Left lung (tissue), 10 donors: ENCODE results near the gene TTBK1. TPM values are rescaled to one million over a fixed set of nuclear protein-coding genes. Genes with fewer than 3 reads are reported as not detected.

Source experiments
- ATAC-seq: fragments of 200-7000 bp; cut with Tn5 transposase; one replicate; pipeline ENCODE4 v1.9.1; 2020; ENCODE audit warnings: moderate library complexity
- DNase-seq, 4 donors: peaks; one replicate each; pipeline ENCODE4 v3.0.0-alpha.2; 2013 to 2020
- H3K27ac ChIP-seq, 2 donors: fragments of 200-600 bp; sonication (generic) in 1 of 2; one replicate each; pipeline versions ENCODE4 v1.5.0 to v1.8.0; 2020 to 2021
- H3K27me3 ChIP-seq, 2 donors: fragments of 200-600 bp; sonication (generic) in 1 of 2; one replicate each; pipeline versions ENCODE4 v1.5.0 to v1.8.0; 2020 to 2021
- H3K36me3 ChIP-seq, 2 donors: fragments of 200-600 bp; sonication (generic) in 1 of 2; one replicate each; pipeline versions ENCODE4 v1.5.0 to v1.8.0; 2020 to 2021
- H3K4me1 ChIP-seq, 2 donors: fragments of 200-600 bp; one replicate each; pipeline ENCODE4 v1.8.0; 2021
- H3K4me3 ChIP-seq, 2 donors: fragments of 200-600 bp; sonication (generic) in 1 of 2; one replicate each; pipeline versions ENCODE4 v1.5.0 to v1.8.0; 2020 to 2021; ENCODE audit warnings: mild to moderate bottlenecking in 1 of 2
- H3K9me3 ChIP-seq, 2 donors: fragments of 200-600 bp; sonication (generic) in 1 of 2; one replicate each; pipeline versions ENCODE4 v1.5.0 to v1.8.0; 2020 to 2021
- intact Hi-C, 2 donors: fragments of 100-400 bp; cut with DNase I; formaldehyde crosslinking; loops; one replicate each; pipeline versions ENCODE4 v1.11.2 to v1.14.2; 2022
- polyA plus RNA-seq, 6 donors: library from polyadenylated mRNA; unstranded; fragments of 120-200 nt; gene quantifications; one replicate each; pipeline ENCODE4 v1.2.1, GENCODE V29; 2013; ENCODE audit not compliant: insufficient read length in 6 of 6
- total RNA-seq, 2 donors: library from RNA; stranded (reverse); fragmentation: NEBNext Ultra II Directional; extraction: Animal tissue kit (Norgen Biotek cat#: 25700); gene quantifications; one replicate each; pipeline ENCODE4 v1.2.1, GENCODE V29; 2021
- TF ChIP-seq, protein P1 (sequence below), 2 donors: fragments of 200-600 bp; sonication (generic) in 1 of 2; IDR thresholded peaks; one replicate each; pipeline versions ENCODE4 v1.5.0 to v1.8.0; 2021; ENCODE audit warnings: antibody characterized with exemption in 2 of 2
- donor health status: DM: no; HTN: yes; CAD: no.
- donor health status: DM: no; HTN: no; CAD: no.

TTBK1 gene
- total and polyA plus RNA-seq, 8 donors: 0.08 to 0.94 (median 0.62) TPM

DNA sequence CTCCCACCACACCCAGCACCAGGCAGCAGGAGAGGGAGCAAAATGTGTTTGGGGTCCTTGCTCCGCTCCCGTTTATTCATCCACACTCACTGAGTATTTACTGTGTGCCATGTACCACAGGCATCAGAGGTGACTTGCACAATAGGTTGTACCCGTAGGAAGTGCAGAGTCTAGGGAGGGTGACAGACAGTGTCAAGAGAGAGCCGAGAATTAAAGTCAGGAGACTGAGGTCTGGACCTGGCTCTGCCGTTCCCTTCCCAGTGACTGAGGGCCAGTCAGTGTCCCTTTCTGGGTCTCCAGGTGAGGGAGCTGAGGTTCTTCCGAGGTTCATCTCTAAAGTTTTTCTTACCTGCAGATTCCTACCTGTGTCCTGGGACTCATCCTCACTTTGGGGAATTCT is 22.3 kb downstream of the TTBK1 start:
- DNase-seq: no peak
- no peaks in the 10 kb centered on the region for H3K36me3 ChIP-seq
- H3K9me3 ChIP-seq: no peaks in the 10 kb centered on the region
- H3K27me3 ChIP-seq: peaks cover 0 to 26% of the 10 kb centered on the region in 2 donors
- intact Hi-C loops: loop anchor here in 1 of 2 donors (10.0 kb wide), 1 partner anchor 239 kb away; no protein-coding TSS in a partner anchor
- TF ChIP-seq, protein P1, sequence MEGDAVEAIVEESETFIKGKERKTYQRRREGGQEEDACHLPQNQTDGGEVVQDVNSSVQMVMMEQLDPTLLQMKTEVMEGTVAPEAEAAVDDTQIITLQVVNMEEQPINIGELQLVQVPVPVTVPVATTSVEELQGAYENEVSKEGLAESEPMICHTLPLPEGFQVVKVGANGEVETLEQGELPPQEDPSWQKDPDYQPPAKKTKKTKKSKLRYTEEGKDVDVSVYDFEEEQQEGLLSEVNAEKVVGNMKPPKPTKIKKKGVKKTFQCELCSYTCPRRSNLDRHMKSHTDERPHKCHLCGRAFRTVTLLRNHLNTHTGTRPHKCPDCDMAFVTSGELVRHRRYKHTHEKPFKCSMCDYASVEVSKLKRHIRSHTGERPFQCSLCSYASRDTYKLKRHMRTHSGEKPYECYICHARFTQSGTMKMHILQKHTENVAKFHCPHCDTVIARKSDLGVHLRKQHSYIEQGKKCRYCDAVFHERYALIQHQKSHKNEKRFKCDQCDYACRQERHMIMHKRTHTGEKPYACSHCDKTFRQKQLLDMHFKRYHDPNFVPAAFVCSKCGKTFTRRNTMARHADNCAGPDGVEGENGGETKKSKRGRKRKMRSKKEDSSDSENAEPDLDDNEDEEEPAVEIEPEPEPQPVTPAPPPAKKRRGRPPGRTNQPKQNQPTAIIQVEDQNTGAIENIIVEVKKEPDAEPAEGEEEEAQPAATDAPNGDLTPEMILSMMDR (IDR thresholded peaks at IDR 0.05): no peak
- H3K4me1 ChIP-seq: peaks cover 8 to 14% of the 10 kb centered on the region in 2 donors
- H3K4me3 ChIP-seq: no peak overlapping the region
- H3K27ac ChIP-seq: no peak overlapping the region
- ATAC-seq: no peak

DNA sequence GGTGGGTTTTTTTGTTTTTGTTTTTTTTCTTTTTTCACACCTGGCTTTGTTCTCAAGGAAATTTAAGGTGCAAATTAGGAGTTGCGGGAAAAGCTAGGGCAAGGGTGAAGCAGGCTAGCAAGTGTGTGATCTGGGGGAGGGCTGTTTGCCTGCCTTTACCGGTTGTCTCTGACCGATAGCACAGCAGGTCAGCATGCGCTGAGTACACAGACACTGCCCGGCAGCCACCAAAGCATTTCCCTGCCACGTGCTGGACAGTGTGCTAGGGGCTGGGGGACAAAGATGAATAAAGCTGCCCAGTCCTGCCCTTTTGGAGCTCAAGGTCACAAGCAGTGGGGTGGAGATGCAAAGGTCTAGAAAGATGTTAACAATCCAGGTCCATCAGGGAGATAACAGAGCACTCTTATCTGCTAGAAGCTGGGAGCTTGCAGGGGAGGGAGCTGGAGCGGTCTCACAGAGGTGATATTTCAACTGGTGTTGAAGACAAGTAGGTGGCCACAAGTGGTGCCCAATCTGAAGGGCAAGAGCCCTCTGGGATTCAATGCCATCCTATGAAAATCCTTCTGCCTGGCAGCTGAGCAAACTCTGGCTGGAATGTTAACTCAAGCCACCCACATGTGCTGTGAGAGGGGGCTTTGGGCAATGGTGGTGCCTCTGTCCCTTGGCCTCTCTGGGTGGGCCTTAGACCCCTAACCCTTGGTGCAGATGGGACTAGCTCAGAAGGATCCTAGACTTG is 24.5 kb downstream of the TTBK1 start:
- peaks cover 0 to 40% of the 10 kb centered on the region in 2 donors for H3K27me3 ChIP-seq
- no peak overlapping the region for H3K4me3 ChIP-seq
- H3K36me3 ChIP-seq: no peaks in the 10 kb centered on the region
- H3K9me3 ChIP-seq: no peaks in the 10 kb centered on the region
- intact Hi-C loops: loop anchor here in 1 of 2 donors (10.0 kb wide), 1 partner anchor 237 kb away; no protein-coding TSS in a partner anchor
- ATAC-seq (no peak), DNase-seq (no peak)
- TF ChIP-seq, protein P1 (IDR thresholded peaks at IDR 0.05): no peak
- peak overlapping the region in 1 of 2 donors; percentile 26 for H3K27ac ChIP-seq
- peaks cover 8 to 14% of the 10 kb centered on the region in 2 donors for H3K4me1 ChIP-seq

DNA sequence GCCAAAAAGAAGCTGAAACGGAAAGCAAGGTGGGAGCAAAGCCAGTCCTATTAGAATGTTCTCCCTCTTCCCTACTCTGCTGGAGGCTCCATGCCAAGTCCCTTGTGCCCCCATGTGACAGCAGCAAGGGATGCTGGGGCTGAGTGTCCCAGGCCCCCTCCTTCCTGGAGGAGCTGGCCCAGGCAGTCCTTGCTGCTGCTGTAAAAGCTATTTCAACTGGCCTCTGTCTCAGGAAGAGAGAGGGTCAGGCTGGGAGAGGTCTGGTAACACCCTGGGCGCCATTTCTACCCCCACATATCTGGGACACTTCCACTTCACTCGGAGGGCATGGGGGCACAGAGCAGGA is 25.0 kb downstream of the TTBK1 start:
- TF ChIP-seq, protein P1 (IDR thresholded peaks at IDR 0.05): no peak
- peak overlapping the region in 1 of 2 donors; percentile 26 for H3K27ac ChIP-seq
- ATAC-seq (no peak), DNase-seq (peak in 1 of 4 donors; percentile 63)
- intact Hi-C loops: loop anchor here in 1 of 2 donors (10.0 kb wide), 1 partner anchor 236 kb away; no protein-coding TSS in a partner anchor
- H3K36me3 ChIP-seq: no peaks in the 10 kb centered on the region
- H3K27me3 ChIP-seq: peaks cover 0 to 46% of the 10 kb centered on the region in 2 donors
- H3K4me1 ChIP-seq: peaks cover 8 to 14% of the 10 kb centered on the region in 2 donors
- H3K4me3 ChIP-seq: no peak overlapping the region
- no peaks in the 10 kb centered on the region for H3K9me3 ChIP-seq

DNA sequence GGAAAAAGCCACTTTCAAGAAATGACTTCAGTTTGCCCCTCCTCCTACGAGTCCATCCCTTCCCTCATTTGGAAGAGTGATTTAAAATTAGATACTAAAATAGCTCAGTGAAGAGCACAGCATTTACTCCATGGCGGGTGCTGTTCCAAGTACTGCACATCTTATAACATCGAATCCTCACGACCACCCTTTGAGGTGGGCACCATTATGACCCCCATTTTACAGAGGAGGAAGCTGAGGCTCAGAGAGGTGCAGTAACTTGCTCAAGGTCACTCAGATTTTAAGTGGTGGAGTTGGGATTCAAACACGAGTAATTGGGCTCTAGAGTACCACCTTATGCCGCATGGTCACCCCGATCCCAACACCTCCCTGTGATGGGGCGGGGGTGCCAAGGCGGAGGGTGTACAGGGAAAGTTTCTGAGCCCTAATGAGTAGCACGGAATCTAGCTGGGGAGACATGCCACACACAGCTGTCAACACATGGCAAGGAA is 25.5 kb downstream of the TTBK1 start:
- Histone ChIP-seq H3K27ac (no peak overlapping the region), H3K36me3 (no peaks in the 10 kb centered on the region), H3K9me3 (no peaks in the 10 kb centered on the region), H3K4me3 (no peak overlapping the region), H3K4me1 (peaks cover 8 to 14% of the 10 kb centered on the region in 2 donors), H3K27me3 (peaks cover 0 to 51% of the 10 kb centered on the region in 2 donors)
- ATAC-seq: no peak
- no peak for DNase-seq
- TF ChIP-seq, protein P1 (IDR thresholded peaks at IDR 0.05): no peak
- intact Hi-C loops: loop anchor here in 1 of 2 donors (10.0 kb wide), 1 partner anchor 236 kb away; no protein-coding TSS in a partner anchor
